Coronary artery (tissue), 2 donors: ENCODE results near the gene TNK2.

ENCODE experiments used
- DNase-seq: peaks from one replicate; pipeline ENCODE4 v3.0.0-alpha.2; 2017; ENCODE audit warnings: low spot score
- H3K27ac ChIP-seq, 2 donors: fragments of 200-600 bp; sonication (generic); one replicate each; pipeline ENCODE4 v1.5.1; 2016 to 2019
- H3K4me3 ChIP-seq: fragments of 200-600 bp; sonication (generic); 2 replicates; pipeline ENCODE4 v1.5.1; 2016; ENCODE audit warnings: mild to moderate bottlenecking, moderate library complexity
- CTCF ChIP-seq: fragments of 200-600 bp; sonication (generic); IDR thresholded peaks from one replicate; pipeline ENCODE4 v1.5.1; 2019; ENCODE audit warnings: antibody characterized with exemption

Gene TNK2

GRCh38 chr3:195900436-195901355 lies 7.7 kb downstream of the TNK2 start:
- DNase-seq = peak; percentile 76
- H3K4me3 ChIP-seq = peak overlapping the region; percentile 26

GRCh38 chr3:195899701-195900435 lies 8.5 kb downstream of the TNK2 start:
- H3K27ac ChIP-seq = peak overlapping the region in 1 of 2 donors; percentile 72
- H3K4me3 ChIP-seq = peak overlapping the region; percentile 26
- no peak for TF ChIP-seq CTCF
- DNase-seq = peak; percentile 71

More at GRCh38 chr3:195900436-195901355, 7.7 kb downstream of the TNK2 start:
- H3K27ac ChIP-seq = peak overlapping the region in 1 of 2 donors; percentile 72
- TF ChIP-seq CTCF = no peak

DNA sequence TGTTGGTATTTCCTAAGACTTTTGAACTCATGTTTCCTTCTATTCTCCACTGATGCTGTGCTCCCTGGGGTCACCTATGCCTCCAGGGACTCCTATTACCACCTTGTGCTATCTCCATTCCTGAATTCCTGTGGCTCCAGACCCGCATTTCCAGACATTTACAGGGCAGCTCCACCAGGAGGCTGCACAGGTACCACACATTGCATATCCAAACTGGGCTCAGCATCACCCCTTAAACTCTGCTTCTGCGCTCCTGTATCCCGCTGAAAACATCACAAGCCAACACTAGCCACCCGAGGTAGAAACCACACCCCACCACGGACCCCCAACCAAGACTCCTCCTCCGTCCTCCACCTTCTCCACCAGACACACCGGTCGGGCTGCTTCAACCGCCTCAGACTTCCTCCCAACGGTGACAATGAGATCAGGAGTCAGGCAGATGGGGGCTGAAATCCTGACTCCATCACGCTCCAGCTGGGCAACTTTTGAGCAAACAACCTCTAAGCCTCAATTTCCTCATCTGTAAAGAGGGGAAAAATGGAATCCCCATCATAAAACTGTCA lies 10.4 kb downstream of the TNK2 start:
- no peak for TF ChIP-seq CTCF
- Histone ChIP-seq H3K4me3 (no peak overlapping the region), H3K27ac (no peak overlapping the region)
- DNase-seq = no peak

GRCh38 chr3:195897081-195897852 lies 11.1 kb downstream of the TNK2 start:
- no peak for DNase-seq
- no peak for TF ChIP-seq CTCF
- H3K4me3 ChIP-seq = peak overlapping the region; percentile 83
- peak overlapping the region; percentile 80 to 94 for H3K27ac ChIP-seq

DNA sequence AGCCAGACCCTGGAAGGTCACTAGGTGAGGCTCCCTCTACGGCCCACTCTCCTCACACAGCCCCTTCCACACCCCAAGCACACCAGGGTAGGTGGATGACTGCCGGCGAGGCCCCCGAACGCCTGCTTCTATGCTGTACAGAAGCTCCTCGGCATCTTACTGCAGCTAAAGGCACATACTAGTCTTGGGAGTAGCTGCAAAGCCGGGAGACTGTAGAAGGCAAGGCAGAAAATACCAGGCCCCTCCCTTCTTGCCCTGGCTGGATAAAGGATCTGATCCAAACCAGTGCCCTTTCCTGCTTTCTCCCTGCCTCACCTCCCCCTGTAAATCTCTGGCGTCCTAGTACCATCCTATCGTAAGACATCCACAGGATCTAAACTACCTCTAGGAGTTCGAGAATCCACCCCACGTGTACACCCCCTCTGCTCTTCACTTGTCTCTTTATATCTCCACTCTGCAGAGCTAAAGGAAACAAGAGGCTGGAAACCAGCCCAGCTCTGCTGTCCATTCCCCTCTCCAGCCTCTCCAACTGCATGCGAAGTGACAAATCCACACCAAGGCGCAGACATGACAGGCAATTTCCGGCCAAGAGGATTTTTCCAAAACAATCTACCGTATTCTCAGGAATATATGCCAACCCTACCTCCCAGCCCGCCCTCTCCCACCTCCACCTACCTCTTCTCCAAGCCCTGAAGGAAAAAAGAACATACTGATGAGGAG lies 11.8 kb downstream of the TNK2 start:
- no peak for TF ChIP-seq CTCF
- H3K4me3 ChIP-seq = peak overlapping the region; percentile 83
- peak overlapping the region; percentile 80 to 94 for H3K27ac ChIP-seq
- DNase-seq = no peak

DNA sequence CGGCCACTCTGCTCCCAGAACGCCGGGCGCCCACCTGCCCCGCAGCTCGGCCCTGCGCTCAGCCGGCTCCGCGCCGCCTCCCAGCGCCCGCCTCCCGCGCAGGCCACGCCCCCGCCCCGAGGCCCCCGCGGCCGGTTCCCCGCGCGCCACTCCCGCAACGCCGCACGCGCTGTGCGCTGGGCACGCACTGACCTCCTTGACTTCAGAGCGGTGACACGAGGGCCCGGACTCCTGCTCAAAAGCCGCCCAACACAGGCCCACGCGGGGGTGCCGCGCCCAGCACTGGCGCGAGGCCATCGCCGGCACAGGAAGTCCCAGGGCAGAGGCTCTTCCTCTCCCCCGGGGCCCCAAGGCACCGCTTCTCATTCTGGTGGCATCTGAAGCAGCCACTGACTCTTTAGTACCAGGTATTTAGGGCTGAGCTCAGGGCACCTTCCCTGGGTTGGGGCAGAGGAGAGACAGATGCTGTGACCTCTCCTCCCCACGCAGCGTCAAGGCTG lies 12.4 kb downstream of the TNK2 start:
- no peak for TF ChIP-seq CTCF
- Histone ChIP-seq H3K4me3 (peak overlapping the region; percentile 83), H3K27ac (peak overlapping the region; percentile 80 to 94)
- no peak for DNase-seq
